HepG2 (cell line): ENCODE measurements around the gene KLF9. TPM values are rescaled to one million over a fixed set of nuclear protein-coding genes. Genes with fewer than 3 reads are reported as not detected.

ENCODE experiments used
- ATAC-seq: fragments of 200-7000 bp; cut with Tn5 transposase; 3 replicates; pipeline ENCODE4 v1.9.1; 2020; ENCODE audit warnings: mild to moderate bottlenecking, moderate library complexity
- BruUV-seq: library from RNA; stranded (reverse); fragments of 400-500 nt; replicated peaks from 2 replicates; lab custom pipeline; 2021; lab: Mats Ljungman, UMichigan
- CTCF ChIA-PET: fragments of 300-600 bp; formaldehyde crosslinking; extraction: SDS; loops from one replicate; lab custom pipeline; 2021; ENCODE audit warnings: low total read pairs, inconsistent platforms, low intra/inter-chr PET ratio; lab: Yijun Ruan, JAX
- POLR2A ChIA-PET: fragments of 350-600 bp; sonication (Branson Sonifier 250); formaldehyde crosslinking; loops from one replicate; lab custom pipeline; 2020; ENCODE audit warnings: antibody characterized with exemption, inconsistent platforms; lab: Yijun Ruan, JAX
- DNase-seq: peaks from one replicate; pipeline ENCODE4 v3.0.0-alpha.2; 2015; ENCODE audit warnings: low spot score
- FAIRE-seq: peaks from 3 replicates; lab custom pipeline; 2011; peaks lifted over from hg19 to GRCh38; lab: Jason Lieb, UNC
- H2AFZ ChIP-seq: one replicate; pipeline ENCODE4 v1.6.1; 2011; ENCODE audit warnings: low read length, inconsistent platforms
- H3K27ac ChIP-seq: fragments of 300-600 bp; 3 replicates; pipeline ENCODE4 v1.8.0; 2011; ENCODE audit warnings: mixed run types, mild to moderate bottlenecking, mixed read lengths, low read length, inconsistent platforms; ENCODE audit not compliant: insufficient read depth; ENCODE audit errors: extremely low read length
- H3K27me3 ChIP-seq, 2 experiments: fragments of 200-600 bp in 1 of 2; 2 replicates in 1 of 2; 3 replicates in 1 of 2; pipeline versions ENCODE4 v1.6.0 to v1.8.0; 2011; ENCODE audit warnings: low read length in 2 of 2, mild to moderate bottlenecking in 2 of 2, moderate library complexity in 2 of 2, inconsistent platforms in 1 of 2; ENCODE audit not compliant: insufficient read depth in 2 of 2, control insufficient read depth in 1 of 2
- H3K36me3 ChIP-seq, 2 experiments: fragments of 200-600 bp in 1 of 2; replicated peaks in 1 of 2; 2 replicates in 1 of 2; 3 replicates in 1 of 2; pipeline versions ENCODE4 v1.5.1 to v1.8.0; 2011; ENCODE audit warnings: low read length in 2 of 2, inconsistent platforms in 1 of 2; ENCODE audit not compliant: insufficient read depth in 2 of 2, control insufficient read depth in 1 of 2
- H3K4me1 ChIP-seq: 2 replicates; pipeline ENCODE4 v1.5.1; 2012; ENCODE audit warnings: low read length, inconsistent platforms; ENCODE audit not compliant: insufficient read depth
- H3K4me2 ChIP-seq: 2 replicates; pipeline ENCODE4 v1.6.0; 2011; ENCODE audit warnings: low read depth, low read length, inconsistent platforms
- H3K4me3 ChIP-seq, 3 experiments: fragments of 200-600 bp in 1 of 3; sonication (generic), shearing (Covaris generic) in 1 of 3; replicated peaks in 1 of 3; 2 replicates each; pipeline ENCODE4 v1.5.1; 2011 to 2016; ENCODE audit warnings: low read length in 3 of 3, inconsistent platforms in 2 of 3, low read depth in 2 of 3, mild to moderate bottlenecking in 2 of 3, control low read depth in 1 of 3, mixed read lengths in 1 of 3; ENCODE audit not compliant: insufficient read depth in 1 of 3
- H3K79me2 ChIP-seq: one replicate; pipeline ENCODE4 v1.6.1; 2011; ENCODE audit warnings: low read length, inconsistent platforms; ENCODE audit not compliant: insufficient read depth
- H3K9ac ChIP-seq: 2 replicates; pipeline ENCODE4 v1.6.0; 2011; ENCODE audit warnings: mild to moderate bottlenecking, low read depth, low read length, inconsistent platforms; ENCODE audit not compliant: insufficient read depth
- H3K9me3 ChIP-seq: 2 replicates; pipeline ENCODE4 v1.5.1; 2012; ENCODE audit warnings: mild to moderate bottlenecking, low read length
- H4K20me1 ChIP-seq: 2 replicates; pipeline ENCODE4 v1.6.0; 2011; ENCODE audit warnings: inconsistent platforms, mild to moderate bottlenecking, low read length, moderate library complexity; ENCODE audit not compliant: insufficient read depth
- BHLHE40 ChIP-seq: IDR thresholded peaks from 2 replicates; pipeline ENCODE4 v1.6.1; 2011; ENCODE audit warnings: low read length, improper control_type of control experiment
- DNMT3B ChIP-seq: conservative IDR thresholded peaks from 2 replicates; pipeline ENCODE4 v1.6.1; 2016; ENCODE audit warnings: missing biosample characterization, control low read depth
- MYC ChIP-seq: sonication (generic); formaldehyde crosslinking; IDR thresholded peaks from 2 replicates; pipeline ENCODE4 v1.9.0; 2021; ENCODE audit warnings: missing genetic modification reagents, borderline replicate concordance
- PRMT3 ChIP-seq: sonication (generic); formaldehyde crosslinking; IDR thresholded peaks from 2 replicates; pipeline ENCODE4 v1.8.1; 2022; ENCODE audit warnings: low read depth, mild to moderate bottlenecking, moderate library complexity, missing genetic modification reagents, borderline replicate concordance
- SIN3A ChIP-seq: IDR thresholded peaks from 2 replicates; pipeline ENCODE4 v1.6.1; 2011; ENCODE audit warnings: low read depth, mild to moderate bottlenecking, control low read depth, low read length, borderline replicate concordance
- TAF1 ChIP-seq: sonication (generic); formaldehyde crosslinking; IDR thresholded peaks from 2 replicates; pipeline ENCODE4 v1.4.0; 2020; ENCODE audit warnings: missing genetic modification reagents
- ZBTB3 ChIP-seq: sonication (generic); formaldehyde crosslinking; IDR thresholded peaks from 2 replicates; pipeline ENCODE4 v1.4.0; 2020; ENCODE audit warnings: low read depth, mild to moderate bottlenecking, moderate library complexity, missing genetic modification reagents, borderline replicate concordance
- ZIK1 ChIP-seq: sonication (generic); formaldehyde crosslinking; IDR thresholded peaks from 2 replicates; pipeline ENCODE4 v1.5.0; 2020; ENCODE audit warnings: mild to moderate bottlenecking, low read depth, missing genetic modification reagents, borderline replicate concordance
- ZSCAN20 ChIP-seq: sonication (generic); formaldehyde crosslinking; IDR thresholded peaks from 2 replicates; pipeline ENCODE4 v1.4.0; 2020; ENCODE audit warnings: missing genetic modification reagents, mild to moderate bottlenecking, borderline replicate concordance
- WGBS: methylation state at CpG from one replicate; pipeline ENCODE4 v1.1.6; 2017; ENCODE audit warnings: low lambda C conversion rate; 5-methylcytosine and 5-hydroxymethylcytosine counted together
- in situ Hi-C: cut with HindIII; loops from 2 replicates; pipeline ENCODE4 v1.10.0; 2017; ENCODE audit warnings: low pct_unique_long_range_greater_than_20kb; ENCODE audit not compliant: extremely low pct_ligation_motif_present
- intact Hi-C: fragments of 100-400 bp; cut with micrococcal nuclease; formaldehyde crosslinking; loops from one replicate; pipeline ENCODE4 v1.10.0; 2022; ENCODE audit not compliant: unreplicated experiment
- polyA plus RNA-seq, 8 experiments: library from polyadenylated mRNA; depleted of rRNA in 3 of 8; stranded (reverse) in 7 of 8; unstranded in 1 of 8; fragments of >200 nt; fragmentation: Illumina TruSeq in 4 of 8; extraction: Trizol in 4 of 8; gene quantifications; 2 replicates each; pipeline versions ENCODE4 v1.2.1 to v1.2.3, GENCODE V29; 2011 to 2016; ENCODE audit warnings: low read depth in 4 of 8, missing spikeins in 1 of 8, mixed read lengths in 1 of 8; ENCODE audit not compliant: insufficient read depth in 1 of 8
- total RNA-seq, 5 experiments: library from RNA; depleted of rRNA; stranded (reverse); fragments of >200 nt; fragmentation: Illumina TruSeq; extraction: Trizol; gene quantifications; 2 replicates each; pipeline ENCODE4 v1.2.3, GENCODE V29; 2016; ENCODE audit warnings: low read depth in 1 of 5
- TF ChIP-seq, protein P1 (sequence below): sonication (generic); formaldehyde crosslinking; IDR thresholded peaks from 2 replicates; pipeline ENCODE4 v1.9.0; 2022; ENCODE audit warnings: missing genetic modification reagents, mild to moderate bottlenecking, borderline replicate concordance
- TF ChIP-seq, protein P2 (sequence below): fragments of 450-650 bp; IDR thresholded peaks from 2 replicates; pipeline ENCODE4 v1.6.1; 2017
- TF ChIP-seq, protein P3 (sequence below): sonication (generic); formaldehyde crosslinking; IDR thresholded peaks from 2 replicates; pipeline ENCODE4 v1.9.0; 2021; ENCODE audit warnings: missing genetic modification reagents, mild to moderate bottlenecking, borderline replicate concordance
- TF ChIP-seq, protein P4 (sequence below): IDR thresholded peaks from 2 replicates; pipeline ENCODE4 v1.6.1; 2016; ENCODE audit warnings: low read depth

Gene KLF9
- total and polyA plus RNA-seq, 2 of the 13 experiments (the other 11 are each of a cell fraction or from before 2014, with no cell fraction given): 5.7 to 7.2 TPM

DNA sequence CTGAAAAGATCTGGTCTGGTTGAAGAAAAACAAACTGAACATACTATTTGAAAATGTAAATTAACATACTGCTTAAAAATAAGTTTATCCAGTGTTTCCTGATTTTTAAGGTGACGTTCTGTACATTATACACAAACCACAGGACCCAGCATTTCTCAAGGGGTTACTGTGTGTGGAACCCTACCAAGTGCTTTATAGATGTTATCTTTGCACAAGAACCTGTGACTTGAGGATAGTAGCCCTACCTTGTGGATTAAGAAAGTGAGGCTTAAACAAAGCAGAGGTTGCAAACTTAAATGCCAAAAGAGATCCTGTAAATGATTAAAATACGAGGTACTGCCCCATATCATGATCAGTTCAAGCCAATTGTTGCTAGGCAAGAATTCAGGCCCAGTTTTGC lies 4.7 kb downstream of the KLF9 start:
- no peaks in the 10 kb centered on the region for H3K9me3 ChIP-seq
- H3K4me2 ChIP-seq: peak overlapping the region; percentile 99
- 77% methylated on average over 2 of the region's 2 CpGs for WGBS
- peaks cover 59% of the 10 kb centered on the region for H3K4me1 ChIP-seq
- no peak overlapping the region for H3K4me3 ChIP-seq
- intact Hi-C loops (loop anchor here (5.0 kb wide), 2 partner anchors 57 to 152 kb away; partner anchors contain the start of gene SMC5), in situ Hi-C loops (loop anchor here (10.0 kb wide), 1 partner anchor 145 kb away; no protein-coding TSS in a partner anchor)
- no peak overlapping the region for H3K27ac ChIP-seq
- TF ChIP-seq BHLHE40: no peak
- TF ChIP-seq TAF1 (CRISPR knock-in tag): no peak
- no peak for TF ChIP-seq MYC
- TF ChIP-seq, protein P1, sequence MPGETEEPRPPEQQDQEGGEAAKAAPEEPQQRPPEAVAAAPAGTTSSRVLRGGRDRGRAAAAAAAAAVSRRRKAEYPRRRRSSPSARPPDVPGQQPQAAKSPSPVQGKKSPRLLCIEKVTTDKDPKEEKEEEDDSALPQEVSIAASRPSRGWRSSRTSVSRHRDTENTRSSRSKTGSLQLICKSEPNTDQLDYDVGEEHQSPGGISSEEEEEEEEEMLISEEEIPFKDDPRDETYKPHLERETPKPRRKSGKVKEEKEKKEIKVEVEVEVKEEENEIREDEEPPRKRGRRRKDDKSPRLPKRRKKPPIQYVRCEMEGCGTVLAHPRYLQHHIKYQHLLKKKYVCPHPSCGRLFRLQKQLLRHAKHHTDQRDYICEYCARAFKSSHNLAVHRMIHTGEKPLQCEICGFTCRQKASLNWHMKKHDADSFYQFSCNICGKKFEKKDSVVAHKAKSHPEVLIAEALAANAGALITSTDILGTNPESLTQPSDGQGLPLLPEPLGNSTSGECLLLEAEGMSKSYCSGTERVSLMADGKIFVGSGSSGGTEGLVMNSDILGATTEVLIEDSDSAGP (CRISPR knock-in tag): no peak
- no peak for TF ChIP-seq SIN3A
- TF ChIP-seq, protein P2, sequence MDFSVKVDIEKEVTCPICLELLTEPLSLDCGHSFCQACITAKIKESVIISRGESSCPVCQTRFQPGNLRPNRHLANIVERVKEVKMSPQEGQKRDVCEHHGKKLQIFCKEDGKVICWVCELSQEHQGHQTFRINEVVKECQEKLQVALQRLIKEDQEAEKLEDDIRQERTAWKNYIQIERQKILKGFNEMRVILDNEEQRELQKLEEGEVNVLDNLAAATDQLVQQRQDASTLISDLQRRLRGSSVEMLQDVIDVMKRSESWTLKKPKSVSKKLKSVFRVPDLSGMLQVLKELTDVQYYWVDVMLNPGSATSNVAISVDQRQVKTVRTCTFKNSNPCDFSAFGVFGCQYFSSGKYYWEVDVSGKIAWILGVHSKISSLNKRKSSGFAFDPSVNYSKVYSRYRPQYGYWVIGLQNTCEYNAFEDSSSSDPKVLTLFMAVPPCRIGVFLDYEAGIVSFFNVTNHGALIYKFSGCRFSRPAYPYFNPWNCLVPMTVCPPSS: no peak
- TF ChIP-seq DNMT3B (CRISPR knock-in tag): no peak
- TF ChIP-seq ZBTB3: no peak
- TF ChIP-seq, protein P3, sequence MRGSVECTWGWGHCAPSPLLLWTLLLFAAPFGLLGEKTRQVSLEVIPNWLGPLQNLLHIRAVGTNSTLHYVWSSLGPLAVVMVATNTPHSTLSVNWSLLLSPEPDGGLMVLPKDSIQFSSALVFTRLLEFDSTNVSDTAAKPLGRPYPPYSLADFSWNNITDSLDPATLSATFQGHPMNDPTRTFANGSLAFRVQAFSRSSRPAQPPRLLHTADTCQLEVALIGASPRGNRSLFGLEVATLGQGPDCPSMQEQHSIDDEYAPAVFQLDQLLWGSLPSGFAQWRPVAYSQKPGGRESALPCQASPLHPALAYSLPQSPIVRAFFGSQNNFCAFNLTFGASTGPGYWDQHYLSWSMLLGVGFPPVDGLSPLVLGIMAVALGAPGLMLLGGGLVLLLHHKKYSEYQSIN (CRISPR knock-in tag): no peak
- TF ChIP-seq PRMT3: no peak
- TF ChIP-seq ZIK1 (CRISPR knock-in tag): no peak
- TF ChIP-seq ZSCAN20 (CRISPR knock-in tag): no peak
- TF ChIP-seq, protein P4, sequence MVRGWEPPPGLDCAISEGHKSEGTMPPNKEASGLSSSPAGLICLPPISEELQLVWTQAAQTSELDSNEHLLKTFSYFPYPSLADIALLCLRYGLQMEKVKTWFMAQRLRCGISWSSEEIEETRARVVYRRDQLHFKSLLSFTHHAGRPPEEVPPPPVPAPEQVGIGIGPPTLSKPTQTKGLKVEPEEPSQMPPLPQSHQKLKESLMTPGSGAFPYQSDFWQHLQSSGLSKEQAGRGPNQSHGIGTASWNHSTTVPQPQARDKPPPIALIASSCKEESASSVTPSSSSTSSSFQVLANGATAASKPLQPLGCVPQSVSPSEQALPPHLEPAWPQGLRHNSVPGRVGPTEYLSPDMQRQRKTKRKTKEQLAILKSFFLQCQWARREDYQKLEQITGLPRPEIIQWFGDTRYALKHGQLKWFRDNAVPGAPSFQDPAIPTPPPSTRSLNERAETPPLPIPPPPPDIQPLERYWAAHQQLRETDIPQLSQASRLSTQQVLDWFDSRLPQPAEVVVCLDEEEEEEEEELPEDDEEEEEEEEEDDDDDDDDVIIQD: no peak
- H3K9ac ChIP-seq: no peak overlapping the region
- H2AFZ ChIP-seq: no peak overlapping the region
- DNase-seq (no peak), FAIRE-seq (no peak), ATAC-seq (no peak)
- H3K79me2 ChIP-seq: peaks cover 73% of the 10 kb centered on the region
- BruUV-seq: no TSS peak
- ChIA-PET CTCF (no interaction called here), POLR2A (interaction anchor here (1.8 to 3.4 kb wide), 2 partner anchors 11 to 60 kb away, joined by 8 to 49 read pairs; no protein-coding TSS in a partner anchor)
- no peaks in the 10 kb centered on the region for H3K36me3 ChIP-seq
- peaks cover 28% of the 10 kb centered on the region; the same call in 1 of the 2 replicates for H4K20me1 ChIP-seq
- H3K27me3 ChIP-seq: peaks cover 0 to 9% of the 10 kb centered on the region in 2 experiments; a peak in 2 of 5 replicates
